HG03571 (cell line): ENCODE measurements around the gene TOGARAM2.

Experiments
- ATAC-seq: cut with Tn5 transposase; IDR thresholded peaks from one replicate; pipeline ENCODE4 v1.9.1; 2021; ENCODE audit not compliant: unreplicated experiment

Gene TOGARAM2

GRCh38 chr2:29052807-29053206 lies 71.7 kb downstream of the TOGARAM2 start:
- no peak for ATAC-seq

- ATAC-seq: no peak
These were observed 72.1 kb downstream of the TOGARAM2 start for GRCh38 chr2:29053223-29053622.

- ATAC-seq: no peak
These were observed 72.7 kb downstream of the TOGARAM2 start for GRCh38 chr2:29053670-29054400.

GRCh38 chr2:29054430-29054829 lies 73.3 kb downstream of the TOGARAM2 start:
- ATAC-seq: no peak

GRCh38 chr2:29055601-29056000 lies 74.5 kb downstream of the TOGARAM2 start:
- ATAC-seq: no peak

- ATAC-seq: no peak
These were observed 75.4 kb downstream of the TOGARAM2 start for GRCh38 chr2:29056452-29056851.

GRCh38 chr2:29057006-29057405 lies 75.9 kb downstream of the TOGARAM2 start:
- ATAC-seq: no peak

- ATAC-seq: no peak
These were observed 78.5 kb downstream of the TOGARAM2 start for GRCh38 chr2:29059624-29060023.

- no peak for ATAC-seq
These were observed 79.3 kb downstream of the TOGARAM2 start for GRCh38 chr2:29060441-29060840.

- no peak for ATAC-seq
These were observed 80.1 kb downstream of the TOGARAM2 start for GRCh38 chr2:29061176-29061575.

- ATAC-seq: no peak
These were observed 80.5 kb downstream of the TOGARAM2 start for GRCh38 chr2:29061616-29062015.

- ATAC-seq: no peak
These were observed 81.3 kb downstream of the TOGARAM2 start for GRCh38 chr2:29062371-29062770.

GRCh38 chr2:29063056-29063455 lies 82.0 kb downstream of the TOGARAM2 start:
- ATAC-seq: no peak

- no peak for ATAC-seq
These were observed 82.7 kb downstream of the TOGARAM2 start for GRCh38 chr2:29063646-29064345.

GRCh38 chr2:29064346-29064715 lies 83.2 kb downstream of the TOGARAM2 start:
- ATAC-seq: no peak

- ATAC-seq: no peak
These were observed 83.6 kb downstream of the TOGARAM2 start for GRCh38 chr2:29064746-29065067.

- no peak for ATAC-seq
These were observed 84.1 kb downstream of the TOGARAM2 start for GRCh38 chr2:29065068-29065811.

- ATAC-seq: no peak
These were observed 85.3 kb downstream of the TOGARAM2 start for GRCh38 chr2:29066271-29066860.

- no peak for ATAC-seq
These were observed 86.0 kb downstream of the TOGARAM2 start for GRCh38 chr2:29066997-29067605.

GRCh38 chr2:29068513-29068912 lies 87.4 kb downstream of the TOGARAM2 start:
- ATAC-seq: no peak

- no peak for ATAC-seq
These were observed 89.4 kb downstream of the TOGARAM2 start for GRCh38 chr2:29070526-29070925.
